Tibial nerve (tissue), 3 donors: ENCODE data around the gene CAT.

Source experiments
- CTCF ChIP-seq, 5 experiments: fragments of 200-600 bp in 3 of 5; fragments of 450-650 bp in 2 of 5; sonication (generic) in 3 of 5; IDR thresholded peaks; one replicate each; pipeline ENCODE4 v1.5.1; 2016 to 2019; ENCODE audit warnings: antibody characterized with exemption in 5 of 5, mild to moderate bottlenecking in 3 of 5, moderate library complexity in 2 of 5
- POLR2A ChIP-seq, 2 donors: fragments of 450-650 bp; IDR thresholded peaks; one replicate each; pipeline ENCODE4 v1.6.1; 2017; ENCODE audit warnings: antibody characterized with exemption in 2 of 2, mild to moderate bottlenecking in 2 of 2, moderate library complexity in 2 of 2

GRCh38 chr11:34441814-34442213, 3.1 kb downstream of the CAT start:
- TF ChIP-seq CTCF (IDR thresholded peaks at IDR 0.05), result no peak
- no peak for TF ChIP-seq POLR2A (IDR thresholded peaks at IDR 0.05)
